ENCODE results near the gene HKDC1.
"Not testable (repeated sequence)": the region's sequence is repeated elsewhere in the genome, so short reads cannot be mapped to it uniquely, and the experiment has no call there.

HKDC1 gene

DNA sequence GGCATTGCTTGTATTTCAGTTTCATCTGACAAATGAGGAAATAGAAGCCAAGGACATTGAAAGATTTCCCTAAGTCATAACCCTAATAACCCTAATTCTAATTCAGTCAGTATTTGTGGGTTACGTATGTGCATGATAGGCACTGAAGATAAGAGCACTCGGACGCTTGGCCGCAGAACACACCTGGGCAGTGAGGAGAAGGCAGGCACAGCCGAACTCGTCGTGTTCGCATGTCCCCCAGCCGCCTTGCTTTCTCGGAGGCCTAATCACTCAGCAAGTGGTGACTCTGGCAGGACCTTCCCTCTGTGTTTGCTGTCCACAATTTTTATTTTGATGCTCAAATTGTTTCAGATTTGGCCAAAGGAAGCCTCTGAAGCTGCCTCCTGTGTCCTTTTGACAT is 23.7 kb downstream of the HKDC1 start:
- no peak for DNase-seq

- no peak for DNase-seq
These were observed 25.9 kb downstream of the HKDC1 start for GRCh38 chr10:69246036-69246435.

- no peak for DNase-seq
These were observed 26.6 kb downstream of the HKDC1 start for GRCh38 chr10:69246581-69247312.

DNA sequence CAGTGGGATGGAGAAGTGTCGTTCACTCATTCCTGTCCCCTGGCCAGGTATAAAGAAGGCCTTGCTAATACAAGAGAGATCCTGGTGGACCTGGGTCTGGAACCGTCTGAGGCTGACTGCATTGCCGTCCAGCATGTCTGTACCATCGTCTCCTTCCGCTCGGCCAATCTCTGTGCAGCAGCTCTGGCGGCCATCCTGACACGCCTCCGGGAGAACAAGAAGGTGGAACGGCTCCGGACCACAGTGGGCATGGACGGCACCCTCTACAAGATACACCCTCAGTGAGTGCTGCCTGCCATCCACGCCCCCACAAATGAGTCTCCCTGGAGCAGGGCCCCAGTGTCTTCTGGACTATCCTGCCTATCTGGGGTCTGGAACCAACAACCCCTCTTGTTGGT is 27.2 kb downstream of the HKDC1 start:
- DNase-seq = no peak

- no peak for DNase-seq
These were observed 28.1 kb downstream of the HKDC1 start for GRCh38 chr10:69248117-69248730.

DNA sequence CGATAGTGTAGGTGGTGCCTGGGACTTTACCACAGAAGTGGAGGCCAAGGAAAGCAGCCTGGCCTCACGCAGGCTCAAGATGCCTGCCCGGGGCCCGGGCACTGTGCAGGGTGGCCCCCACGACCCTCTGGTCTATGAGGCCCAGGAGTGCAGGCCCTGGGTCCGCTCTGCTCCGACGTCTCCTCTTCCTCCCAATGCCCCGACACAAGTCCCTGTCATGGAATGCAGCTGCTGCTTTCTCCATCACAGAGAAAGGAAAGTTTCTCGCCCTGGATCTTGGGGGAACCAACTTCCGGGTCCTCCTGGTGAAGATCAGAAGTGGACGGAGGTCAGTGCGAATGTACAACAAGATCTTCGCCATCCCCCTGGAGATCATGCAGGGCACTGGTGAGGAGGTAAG is 29.9 kb downstream of the HKDC1 start:
- DNase-seq = no peak

DNA sequence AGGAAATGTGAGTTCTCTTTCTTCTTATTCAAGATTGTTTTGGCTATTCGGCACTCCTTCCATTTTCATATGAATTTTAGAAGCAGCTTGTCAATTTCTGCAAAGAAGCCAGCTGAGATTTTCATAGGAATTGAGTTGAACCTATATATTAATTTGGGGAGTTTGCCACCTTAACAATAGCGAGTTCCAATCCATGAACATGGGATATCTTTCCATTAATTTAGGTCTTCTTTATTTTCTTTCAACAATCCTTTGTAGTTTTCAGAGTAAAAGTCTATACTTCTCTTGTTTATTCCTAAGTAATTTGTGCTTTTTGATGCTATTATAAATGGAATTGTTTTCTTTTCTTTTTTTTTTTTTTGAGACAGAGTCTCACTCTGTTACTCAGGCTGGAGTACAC is 31.3 kb downstream of the HKDC1 start:
- not testable (repeated sequence) for DNase-seq

GRCh38 chr10:69253171-69253570 is 33.0 kb downstream of the HKDC1 start:
- no peak for DNase-seq

- no peak for DNase-seq
These were observed 34.7 kb downstream of the HKDC1 start for GRCh38 chr10:69254877-69255276.

DNA sequence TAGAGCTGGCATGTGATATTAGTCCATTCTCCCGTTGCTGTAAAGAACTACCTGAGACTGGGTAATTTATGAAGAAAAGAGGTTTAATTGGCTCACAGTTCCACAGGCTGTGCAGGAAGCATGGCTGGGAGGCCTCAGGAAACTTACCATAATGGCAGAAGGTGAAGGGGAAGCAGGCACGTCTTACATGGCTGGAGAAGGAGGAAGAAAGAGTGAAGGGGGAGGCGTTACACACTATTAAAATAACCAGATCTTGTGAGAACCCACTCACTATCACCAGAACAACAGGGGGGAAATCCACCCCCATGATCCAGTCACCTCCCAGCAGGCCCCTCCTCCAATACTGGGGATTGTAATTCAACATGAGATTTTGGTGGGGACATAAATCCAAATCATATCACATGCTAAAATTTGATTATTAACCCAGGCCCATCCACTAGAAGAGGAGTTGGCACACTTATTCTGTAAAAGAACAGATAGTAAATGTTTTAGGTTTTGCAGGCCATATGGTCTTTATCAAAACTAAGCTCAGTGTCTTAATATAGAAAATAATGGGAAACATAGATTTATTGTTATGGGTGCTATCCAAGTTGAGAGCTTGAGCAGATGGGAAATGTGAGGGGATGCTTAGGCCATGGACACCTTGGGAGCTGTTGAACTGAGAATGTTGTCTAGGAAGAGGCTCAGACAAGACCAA is 39.6 kb downstream of the HKDC1 start:
- no peak for DNase-seq

GRCh38 chr10:69261184-69261583 is 41.1 kb downstream of the HKDC1 start:
- DNase-seq = no peak

DNA sequence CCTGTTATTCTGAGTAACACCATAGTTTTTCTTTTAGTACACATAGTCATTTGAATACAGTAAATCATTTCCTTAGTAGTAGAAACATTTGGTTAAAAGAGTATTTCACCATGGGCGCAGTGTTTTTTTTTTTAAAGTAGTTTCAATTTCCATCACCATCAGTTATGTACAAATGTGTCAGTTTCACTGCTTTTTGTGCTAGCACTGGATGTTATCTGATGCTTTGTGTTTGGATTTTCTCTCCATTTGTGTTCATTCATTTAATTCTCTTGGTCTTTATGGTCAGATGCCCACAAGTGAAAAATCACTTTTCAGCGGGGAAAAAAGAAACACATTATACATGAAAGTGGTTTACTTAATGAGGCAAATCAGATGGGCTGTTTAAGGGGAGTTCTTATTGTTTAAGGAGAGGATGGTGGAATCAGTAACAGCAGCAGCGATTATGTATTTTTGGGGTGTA is 42.2 kb downstream of the HKDC1 start:
- DNase-seq = no peak

GRCh38 chr10:69265521-69265920 is 45.4 kb downstream of the HKDC1 start:
- no peak for DNase-seq

DNA sequence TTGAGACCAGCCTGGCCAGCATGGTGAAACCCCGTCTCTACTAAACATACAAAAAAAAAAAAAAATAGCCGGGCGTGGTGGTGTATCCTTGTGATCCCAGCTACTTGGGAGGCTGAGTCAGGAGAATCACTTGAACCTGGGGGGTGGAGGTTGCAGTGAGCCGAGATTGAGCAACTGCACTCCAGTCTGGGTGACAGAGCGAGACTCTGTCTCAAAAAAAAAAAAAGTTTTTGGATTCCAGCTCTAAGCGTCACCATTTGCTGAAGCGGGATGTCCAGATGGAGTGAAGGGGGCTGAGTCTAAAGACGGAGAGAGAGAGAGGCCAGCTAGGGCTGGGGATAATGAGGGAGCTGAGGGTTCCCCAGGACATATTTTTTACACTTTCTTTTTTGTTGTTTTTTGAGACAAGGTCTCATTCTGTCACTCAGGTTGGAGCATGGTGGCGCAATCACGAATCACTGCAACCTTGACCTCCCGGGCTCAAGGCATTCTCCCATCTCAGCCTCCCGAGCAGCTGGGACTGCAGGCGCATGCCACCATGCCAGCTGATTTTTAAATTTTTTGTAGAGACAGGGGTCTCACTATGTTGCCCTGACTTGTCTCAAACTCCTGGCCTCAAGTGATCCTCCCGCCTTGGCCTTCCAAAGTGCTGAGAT is 48.8 kb downstream of the HKDC1 start:
- DNase-seq = no peak

- DNase-seq = no peak
These were observed 49.6 kb downstream of the HKDC1 start for GRCh38 chr10:69269761-69270160.

GRCh38 chr10:69270990-69271389 is 50.9 kb downstream of the HKDC1 start:
- DNase-seq = no peak

DNA sequence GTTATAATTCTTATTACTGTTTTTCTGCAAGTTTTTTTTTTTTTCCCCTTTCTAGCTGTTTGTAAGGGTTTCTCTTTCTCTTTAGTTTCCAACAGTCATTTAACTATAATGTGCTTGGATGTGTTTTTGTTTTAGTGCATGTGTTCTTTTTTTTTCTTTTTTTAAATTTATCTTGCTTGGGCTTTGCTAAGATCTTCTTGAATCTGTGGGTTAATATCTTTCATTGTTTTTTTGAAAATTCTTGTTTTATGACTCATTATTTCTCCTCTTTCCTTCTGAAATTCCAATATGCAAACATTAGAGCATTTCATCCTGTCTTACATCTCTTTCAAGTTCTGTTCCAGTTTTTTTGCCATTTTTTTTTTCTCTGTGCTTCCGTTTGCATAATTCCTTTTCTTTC is 52.5 kb downstream of the HKDC1 start:
- no peak for DNase-seq

DNA sequence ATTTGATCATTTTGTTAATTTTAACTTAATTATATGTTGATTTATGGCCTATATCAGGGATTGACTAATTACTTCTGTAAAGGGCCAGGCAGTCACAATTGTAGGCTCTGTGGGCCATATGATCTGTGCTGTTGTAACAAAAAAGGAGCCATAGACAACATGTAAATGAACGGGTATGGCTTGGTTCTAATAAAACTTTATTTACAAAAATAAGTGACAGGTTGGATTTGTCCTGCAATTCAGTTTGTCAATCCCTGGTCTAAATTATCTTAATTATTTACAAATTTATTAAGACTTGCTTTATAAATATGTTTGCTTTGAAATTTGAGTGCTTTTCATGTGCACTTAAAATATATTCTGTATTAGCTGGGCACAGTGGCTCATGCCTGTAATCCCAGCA is 55.3 kb downstream of the HKDC1 start:
- no peak for DNase-seq

- DNase-seq = no peak
These were observed 56.4 kb downstream of the HKDC1 start for GRCh38 chr10:69276503-69276902.

GRCh38 chr10:69278446-69278963 is 58.4 kb downstream of the HKDC1 start, which contains the start of gene HK1:
Gene HK1, plus strand, starts transcription at chr10:69278496.
- DNase-seq = peak; percentile 28

DNA sequence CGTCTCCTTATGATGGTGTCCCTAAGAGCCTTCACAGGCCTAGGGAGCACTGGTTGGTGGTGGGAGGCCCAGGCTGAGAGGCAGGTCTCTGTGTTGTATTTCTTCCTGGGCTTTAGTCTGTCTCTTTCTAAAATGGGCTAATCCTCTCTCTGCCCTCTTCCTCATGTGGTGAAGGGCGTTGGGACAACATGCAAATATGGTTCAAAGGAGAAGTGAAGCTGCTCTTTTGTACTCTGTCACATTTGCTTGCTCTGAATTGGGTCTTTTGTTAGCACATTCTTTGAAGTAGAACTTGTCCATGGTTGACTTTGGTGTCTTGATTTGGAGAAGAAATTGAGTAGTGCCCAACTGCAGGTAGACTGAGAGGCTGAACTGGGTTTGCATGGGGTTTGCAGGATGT is 59.0 kb downstream of the HKDC1 start:
- no peak for DNase-seq

GRCh38 chr10:69281507-69282413 is 61.6 kb downstream of the HKDC1 start:
- no peak for DNase-seq
